Calu3 (cell line): ENCODE data around the gene KLKB1. TPM values are rescaled to one million over a fixed set of nuclear protein-coding genes. Genes with fewer than 3 reads are reported as not detected.
"Not testable (repeated sequence)": the region's sequence is repeated elsewhere in the genome, so short reads cannot be mapped to it uniquely, and the experiment has no call there.

Source experiments
- BruUV-seq: library from RNA; stranded (reverse); fragments of 400-500 nt; replicated peaks from 2 replicates; lab custom pipeline; 2021; lab: Mats Ljungman, UMichigan
- CTCF ChIA-PET: fragments of 300-600 bp; sonication (Branson Sonifier 250); formaldehyde crosslinking; loops from one replicate; lab custom pipeline; 2022; ENCODE audit warnings: antibody characterized with exemption; lab: Charles Lee
- DNase-seq: peaks from one replicate; pipeline ENCODE4 v3.0.0; 2022
- H3K27ac Mint-ChIP-seq: one replicate; pipeline ENCODE4 v1.8.0; 2022; ENCODE audit warnings: mixed read lengths; ENCODE audit not compliant: unreplicated experiment
- H3K27me3 Mint-ChIP-seq: one replicate; pipeline ENCODE4 v1.8.0; 2022; ENCODE audit warnings: mixed read lengths; ENCODE audit not compliant: unreplicated experiment
- H3K36me3 Mint-ChIP-seq: one replicate; pipeline ENCODE4 v1.8.0; 2022; ENCODE audit warnings: mild to moderate bottlenecking, moderate library complexity, mixed read lengths; ENCODE audit not compliant: insufficient read depth, unreplicated experiment
- H3K4me1 Mint-ChIP-seq: one replicate; pipeline ENCODE4 v1.8.0; 2022; ENCODE audit warnings: mild to moderate bottlenecking, low read depth, mixed read lengths; ENCODE audit not compliant: unreplicated experiment
- H3K4me3 Mint-ChIP-seq: one replicate; pipeline ENCODE4 v1.8.0; 2022; ENCODE audit warnings: mild to moderate bottlenecking, low read depth, moderate library complexity, mixed read lengths; ENCODE audit not compliant: unreplicated experiment
- H3K9me3 Mint-ChIP-seq: one replicate; pipeline ENCODE4 v1.8.0; 2022; ENCODE audit warnings: low read depth, mixed read lengths; ENCODE audit not compliant: unreplicated experiment
- intact Hi-C: fragments of 100-400 bp; cut with micrococcal nuclease; formaldehyde crosslinking; loops from one replicate; pipeline ENCODE4 v1.10.0; 2022; ENCODE audit not compliant: unreplicated experiment
- total RNA-seq: library from RNA; stranded (reverse); gene quantifications from 2 replicates; pipeline ENCODE4 v1.2.3, GENCODE V29; 2022
- TF ChIP-seq, protein P1 (sequence below): fragments of 200-600 bp; IDR thresholded peaks from one replicate; pipeline ENCODE4 v1.8.0; 2022; ENCODE audit warnings: antibody characterized with exemption; ENCODE audit not compliant: unreplicated experiment

KLKB1 gene
- total RNA-seq, 1 experiment from 2014 or later: 2.9 TPM

DNA sequence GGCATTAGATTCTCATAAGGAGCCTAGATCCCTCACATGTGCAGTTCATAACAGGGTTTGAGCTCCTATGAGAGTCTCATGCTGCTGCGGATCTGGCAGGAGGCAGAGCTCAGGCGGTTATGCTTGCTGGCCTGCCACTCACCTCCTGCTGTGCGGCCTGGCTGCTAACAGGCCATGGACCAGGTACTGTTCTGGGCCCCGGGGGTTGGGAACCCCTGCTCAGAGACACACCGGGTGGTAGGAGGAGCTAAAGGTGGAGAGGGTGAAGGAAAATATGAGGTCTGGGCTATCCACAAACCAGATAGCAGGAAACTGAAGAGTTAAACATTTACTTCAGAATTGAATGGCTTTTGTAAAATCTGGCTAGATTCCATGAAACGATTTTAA is 32.8 kb downstream of the KLKB1 start:
- Mint-ChIP-seq H3K9me3 (no peaks in the 10 kb centered on the region), H3K27ac (peak overlapping the region; percentile 85), H3K36me3 (peaks cover 9% of the 10 kb centered on the region), H3K4me3 (peak overlapping the region; percentile 57), H3K27me3 (no peaks in the 10 kb centered on the region), H3K4me1 (peaks cover 14% of the 10 kb centered on the region)
- CTCF ChIA-PET: no interaction called here
- DNase-seq: peak; percentile 49
- BruUV-seq: no TSS peak
- TF ChIP-seq, protein P1, sequence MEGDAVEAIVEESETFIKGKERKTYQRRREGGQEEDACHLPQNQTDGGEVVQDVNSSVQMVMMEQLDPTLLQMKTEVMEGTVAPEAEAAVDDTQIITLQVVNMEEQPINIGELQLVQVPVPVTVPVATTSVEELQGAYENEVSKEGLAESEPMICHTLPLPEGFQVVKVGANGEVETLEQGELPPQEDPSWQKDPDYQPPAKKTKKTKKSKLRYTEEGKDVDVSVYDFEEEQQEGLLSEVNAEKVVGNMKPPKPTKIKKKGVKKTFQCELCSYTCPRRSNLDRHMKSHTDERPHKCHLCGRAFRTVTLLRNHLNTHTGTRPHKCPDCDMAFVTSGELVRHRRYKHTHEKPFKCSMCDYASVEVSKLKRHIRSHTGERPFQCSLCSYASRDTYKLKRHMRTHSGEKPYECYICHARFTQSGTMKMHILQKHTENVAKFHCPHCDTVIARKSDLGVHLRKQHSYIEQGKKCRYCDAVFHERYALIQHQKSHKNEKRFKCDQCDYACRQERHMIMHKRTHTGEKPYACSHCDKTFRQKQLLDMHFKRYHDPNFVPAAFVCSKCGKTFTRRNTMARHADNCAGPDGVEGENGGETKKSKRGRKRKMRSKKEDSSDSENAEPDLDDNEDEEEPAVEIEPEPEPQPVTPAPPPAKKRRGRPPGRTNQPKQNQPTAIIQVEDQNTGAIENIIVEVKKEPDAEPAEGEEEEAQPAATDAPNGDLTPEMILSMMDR: no peak
- intact Hi-C loops: loop anchor here (10.0 kb wide), 1 partner anchor 55 kb away; no protein-coding TSS in a partner anchor

DNA sequence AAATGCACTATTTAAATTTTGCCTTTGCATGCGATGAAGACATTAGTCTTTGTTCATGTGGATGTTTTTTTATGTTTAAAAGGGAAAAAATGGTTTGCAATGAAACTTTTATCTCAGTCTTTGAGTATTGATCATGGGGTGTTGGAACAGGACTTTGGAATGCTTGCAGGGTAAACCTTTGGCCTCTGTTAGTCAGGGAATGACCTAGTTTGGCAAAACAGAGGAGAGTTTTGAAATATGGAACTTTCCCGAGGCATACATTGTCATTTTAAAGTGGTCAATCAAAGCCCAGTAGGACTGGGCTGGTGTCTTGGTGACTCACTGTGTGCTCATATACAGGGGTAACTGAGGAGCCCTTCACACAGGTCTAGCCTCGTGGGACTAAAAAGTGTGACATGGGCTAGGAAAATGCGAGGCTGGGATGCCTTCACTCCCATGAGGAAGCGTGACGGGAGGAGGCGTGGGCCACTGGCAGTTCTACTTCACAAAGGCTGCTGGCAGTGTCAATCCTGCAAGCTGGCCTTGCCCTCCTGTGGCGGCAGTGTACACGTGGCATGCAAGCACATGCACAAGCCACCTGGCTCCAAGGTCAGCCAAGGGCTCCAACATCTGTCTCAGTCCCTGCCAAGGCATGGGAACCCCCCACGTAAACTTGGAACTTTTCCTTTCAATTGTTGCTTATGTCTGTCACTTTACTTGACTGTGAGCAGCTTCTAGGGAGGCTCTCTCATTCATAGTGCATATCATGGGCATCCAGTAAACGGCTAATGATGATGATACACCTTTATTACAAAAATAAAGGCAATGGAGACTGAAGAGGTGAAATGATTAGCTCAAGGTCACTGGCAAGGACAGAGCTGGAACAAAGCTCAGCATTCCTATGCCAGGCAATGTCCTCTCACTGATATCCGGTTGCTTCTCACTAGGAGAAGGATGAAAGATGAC is 33.5 kb downstream of the KLKB1 start:
- intact Hi-C loops: loop anchor here (10.0 kb wide), 1 partner anchor 56 kb away; no protein-coding TSS in a partner anchor

DNA sequence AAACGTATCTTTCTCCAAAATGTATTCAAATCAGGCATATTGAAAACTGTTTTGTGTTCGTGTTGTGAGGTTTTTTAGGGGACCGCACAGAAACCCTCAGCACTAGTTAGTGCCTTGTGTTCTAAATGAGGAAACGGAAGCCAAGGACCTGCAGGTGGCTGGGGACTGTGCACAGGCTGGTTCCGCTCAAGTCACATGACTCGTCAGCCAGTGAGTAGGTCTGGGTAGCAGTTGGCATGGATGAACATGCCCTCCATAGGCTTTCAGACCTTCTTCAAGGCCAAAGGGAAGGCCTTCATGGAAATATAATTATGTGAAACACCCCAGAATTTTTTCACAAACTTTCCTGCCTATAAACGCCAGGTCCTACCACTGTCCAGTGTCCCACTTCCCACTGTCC is 37.4 kb downstream of the KLKB1 start:
- H3K27me3 Mint-ChIP-seq: no peaks in the 10 kb centered on the region
- no peak overlapping the region for H3K4me3 Mint-ChIP-seq
- DNase-seq: no peak
- intact Hi-C loops: loop anchor here (10.0 kb wide), 1 partner anchor 60 kb away; no protein-coding TSS in a partner anchor
- no TSS peak for BruUV-seq
- peaks cover 9% of the 10 kb centered on the region for H3K36me3 Mint-ChIP-seq
- peaks cover 25% of the 10 kb centered on the region for H3K4me1 Mint-ChIP-seq
- CTCF ChIA-PET: no interaction called here
- H3K9me3 Mint-ChIP-seq: no peaks in the 10 kb centered on the region
- TF ChIP-seq, protein P1: no peak
- H3K27ac Mint-ChIP-seq: no peak overlapping the region

More for the DNA sequence above, 33.5 kb downstream of the KLKB1 start:
- Mint-ChIP-seq H3K27ac (peak overlapping the region; percentile 85), H3K36me3 (peaks cover 9% of the 10 kb centered on the region), H3K27me3 (no peaks in the 10 kb centered on the region), H3K4me1 (peaks cover 14% of the 10 kb centered on the region), H3K9me3 (no peaks in the 10 kb centered on the region), H3K4me3 (peak overlapping the region; percentile 57)
- BruUV-seq: no TSS peak
- peak; percentile 50 for DNase-seq
- TF ChIP-seq, protein P1: no peak
- CTCF ChIA-PET: no interaction called here

DNA sequence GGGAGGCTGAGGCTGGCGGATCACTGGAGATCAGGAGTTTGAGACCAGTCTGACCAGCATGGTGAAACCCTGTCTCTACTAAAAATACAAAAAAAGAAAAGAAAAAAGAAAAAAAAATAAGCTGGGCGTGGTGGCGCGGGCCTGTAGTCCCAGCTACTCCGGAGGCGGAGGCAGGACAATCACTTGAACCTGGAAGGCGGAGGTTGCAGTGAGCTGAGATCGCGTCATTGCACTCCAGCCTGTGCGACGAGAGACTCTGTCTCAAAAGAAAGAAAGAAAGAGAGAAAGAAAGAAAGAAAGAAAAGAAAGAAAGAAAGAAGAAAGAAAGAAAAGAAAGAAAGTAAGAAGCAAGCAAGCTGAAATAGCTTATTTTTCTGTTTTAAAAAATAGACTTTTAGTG is 37.9 kb downstream of the KLKB1 start:
- H3K9me3 Mint-ChIP-seq, DNase-seq, H3K27ac Mint-ChIP-seq, BruUV-seq, H3K4me3 Mint-ChIP-seq, CTCF ChIA-PET, H3K27me3 Mint-ChIP-seq, H3K36me3 Mint-ChIP-seq: not testable (repeated sequence)
- peaks cover 20% of the 10 kb centered on the region for H3K4me1 Mint-ChIP-seq
- intact Hi-C loops: loop anchor here (10.0 kb wide), 1 partner anchor 60 kb away; no protein-coding TSS in a partner anchor
